ENCODE data around the gene THAP8. TPM values are rescaled to one million over a fixed set of nuclear protein-coding genes. Genes with fewer than 3 reads are reported as not detected.

Gene THAP8
- total and polyA plus RNA-seq, 10 of the 15 experiments (the other 5 are each of a cell fraction or from before 2014, with no cell fraction given), result 0.24 to 4.4 (median 2.6) TPM

GRCh38 chr19:36081894-36082293 is 27.8 kb upstream of the THAP8 start (continued):
- TF ChIP-seq MTA3 (IDR thresholded peaks at IDR 0.05; ENCODE audit: borderline replicate concordance, low read length) (no peak), SMAD5 (IDR thresholded peaks at IDR 0.05; ENCODE audit: low read depth) (no peak), CREM (IDR thresholded peaks at IDR 0.05; ENCODE audit: low read depth) (no peak), NFIC (IDR thresholded peaks at IDR 0.05; ENCODE audit: low read depth, low read length) (no peak), YBX1 (IDR thresholded peaks at IDR 0.05) (no peak), BRCA1 (IDR thresholded peaks at IDR 0.05; ENCODE audit: low read depth, low read length) (no peak), EZH2 (IDR thresholded peaks at IDR 0.05; ENCODE audit: borderline replicate concordance, control insufficient read depth, low read depth, low read length) (no peak), NR2C1 (IDR thresholded peaks at IDR 0.05) (no peak), RCOR1 (conservative IDR thresholded peaks at IDR 0.05; ENCODE audit: low read depth, low read length) (no peak), WRNIP1 (IDR thresholded peaks at IDR 0.05; ENCODE audit: borderline replicate concordance, low read depth, low read length) (no peak), ATF3 (IDR thresholded peaks at IDR 0.05; ENCODE audit: borderline replicate concordance, extremely low read depth, low read depth, low read length) (no peak)
- TF ChIP-seq, protein P1, sequence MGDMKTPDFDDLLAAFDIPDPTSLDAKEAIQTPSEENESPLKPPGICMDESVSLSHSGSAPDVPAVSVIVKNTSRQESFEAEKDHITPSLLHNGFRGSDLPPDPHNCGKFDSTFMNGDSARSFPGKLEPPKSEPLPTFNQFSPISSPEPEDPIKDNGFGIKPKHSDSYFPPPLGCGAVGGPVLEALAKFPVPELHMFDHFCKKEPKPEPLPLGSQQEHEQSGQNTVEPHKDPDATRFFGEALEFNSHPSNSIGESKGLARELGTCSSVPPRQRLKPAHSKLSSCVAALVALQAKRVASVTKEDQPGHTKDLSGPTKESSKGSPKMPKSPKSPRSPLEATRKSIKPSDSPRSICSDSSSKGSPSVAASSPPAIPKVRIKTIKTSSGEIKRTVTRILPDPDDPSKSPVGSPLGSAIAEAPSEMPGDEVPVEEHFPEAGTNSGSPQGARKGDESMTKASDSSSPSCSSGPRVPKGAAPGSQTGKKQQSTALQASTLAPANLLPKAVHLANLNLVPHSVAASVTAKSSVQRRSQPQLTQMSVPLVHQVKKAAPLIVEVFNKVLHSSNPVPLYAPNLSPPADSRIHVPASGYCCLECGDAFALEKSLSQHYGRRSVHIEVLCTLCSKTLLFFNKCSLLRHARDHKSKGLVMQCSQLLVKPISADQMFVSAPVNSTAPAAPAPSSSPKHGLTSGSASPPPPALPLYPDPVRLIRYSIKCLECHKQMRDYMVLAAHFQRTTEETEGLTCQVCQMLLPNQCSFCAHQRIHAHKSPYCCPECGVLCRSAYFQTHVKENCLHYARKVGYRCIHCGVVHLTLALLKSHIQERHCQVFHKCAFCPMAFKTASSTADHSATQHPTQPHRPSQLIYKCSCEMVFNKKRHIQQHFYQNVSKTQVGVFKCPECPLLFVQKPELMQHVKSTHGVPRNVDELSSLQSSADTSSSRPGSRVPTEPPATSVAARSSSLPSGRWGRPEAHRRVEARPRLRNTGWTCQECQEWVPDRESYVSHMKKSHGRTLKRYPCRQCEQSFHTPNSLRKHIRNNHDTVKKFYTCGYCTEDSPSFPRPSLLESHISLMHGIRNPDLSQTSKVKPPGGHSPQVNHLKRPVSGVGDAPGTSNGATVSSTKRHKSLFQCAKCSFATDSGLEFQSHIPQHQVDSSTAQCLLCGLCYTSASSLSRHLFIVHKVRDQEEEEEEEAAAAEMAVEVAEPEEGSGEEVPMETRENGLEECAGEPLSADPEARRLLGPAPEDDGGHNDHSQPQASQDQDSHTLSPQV (IDR thresholded peaks at IDR 0.05), result no peak
